ENCODE data around the gene GLT8D2.

Gene GLT8D2

GRCh38 chr12:104010606-104011169 lies 39.3 kb downstream of the GLT8D2 start:
- Histone ChIP-seq H3K9ac (ENCODE audit: low read length) (no peak overlapping the region), H3K27me3 (ENCODE audit: low read depth, low read length) (no peaks in the 10 kb centered on the region), H3K79me2 (ENCODE audit: low read length) (no peaks in the 10 kb centered on the region), H3K4me3 (ENCODE audit: low read length) (no peak overlapping the region), H3K4me1 (ENCODE audit: low read length) (no peaks in the 10 kb centered on the region), H3K9me3 (ENCODE audit: insufficient read depth, low read length) (no peaks in the 10 kb centered on the region), H4K20me1 (ENCODE audit: insufficient read depth, low read length) (no peaks in the 10 kb centered on the region), H2AFZ (ENCODE audit: low read depth, low read length) (no peak overlapping the region), H3K36me3 (replicated peaks; ENCODE audit: low read depth, low read length) (no peaks in the 10 kb centered on the region), H3K27ac (ENCODE audit: low read length) (no peak overlapping the region), H3K4me2 (ENCODE audit: low read length) (no peak overlapping the region)
- TF ChIP-seq EZH2phosphoT487 (IDR thresholded peaks at IDR 0.05; ENCODE audit: low read depth) (no peak), CTCF (IDR thresholded peaks at IDR 0.05; ENCODE audit: low read depth, low read length) (no peak)

DNA sequence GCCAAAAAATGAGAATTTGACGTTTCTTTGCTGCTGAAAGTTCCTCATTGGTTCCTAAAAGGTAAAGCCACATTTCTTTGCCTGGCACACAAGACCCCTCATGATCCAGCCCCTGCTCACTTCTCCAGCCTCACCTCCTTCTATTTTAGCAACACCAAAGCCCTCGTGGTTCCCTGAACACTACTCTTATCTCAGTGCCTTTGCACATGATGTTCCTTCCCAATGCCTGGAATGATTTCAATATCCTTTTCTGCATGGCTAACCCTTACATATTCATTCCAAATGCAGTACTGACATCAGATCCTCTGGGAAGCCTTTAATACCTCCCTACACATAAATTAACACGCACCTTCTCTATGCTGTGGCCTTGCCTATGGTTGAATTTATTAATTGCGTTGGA lies 39.9 kb downstream of the GLT8D2 start:
- Histone ChIP-seq H3K9me3 (ENCODE audit: insufficient read depth, low read length) (no peaks in the 10 kb centered on the region), H3K4me1 (ENCODE audit: low read length) (no peaks in the 10 kb centered on the region), H3K9ac (ENCODE audit: low read length) (no peak overlapping the region), H3K27me3 (ENCODE audit: low read depth, low read length) (no peaks in the 10 kb centered on the region), H3K27ac (ENCODE audit: low read length) (no peak overlapping the region), H3K4me3 (ENCODE audit: low read length) (no peak overlapping the region), H3K4me2 (ENCODE audit: low read length) (no peak overlapping the region), H2AFZ (ENCODE audit: low read depth, low read length) (no peak overlapping the region), H4K20me1 (ENCODE audit: insufficient read depth, low read length) (no peaks in the 10 kb centered on the region), H3K36me3 (replicated peaks; ENCODE audit: low read depth, low read length) (no peaks in the 10 kb centered on the region), H3K79me2 (ENCODE audit: low read length) (no peaks in the 10 kb centered on the region)
- TF ChIP-seq EZH2phosphoT487 (IDR thresholded peaks at IDR 0.05; ENCODE audit: low read depth), result no peak
- no peak for TF ChIP-seq CTCF (IDR thresholded peaks at IDR 0.05; ENCODE audit: low read depth, low read length)

- Histone ChIP-seq H3K27ac (ENCODE audit: low read length) (no peak overlapping the region), H3K27me3 (ENCODE audit: low read depth, low read length) (peaks cover 7% of the 10 kb centered on the region; the same call in 1 of the 2 replicates), H3K4me3 (ENCODE audit: low read length) (no peak overlapping the region), H3K9me3 (ENCODE audit: insufficient read depth, low read length) (no peaks in the 10 kb centered on the region), H3K4me2 (ENCODE audit: low read length) (no peak overlapping the region), H4K20me1 (ENCODE audit: insufficient read depth, low read length) (no peaks in the 10 kb centered on the region), H3K79me2 (ENCODE audit: low read length) (no peaks in the 10 kb centered on the region), H3K9ac (ENCODE audit: low read length) (no peak overlapping the region), H3K4me1 (ENCODE audit: low read length) (no peaks in the 10 kb centered on the region), H3K36me3 (replicated peaks; ENCODE audit: low read depth, low read length) (no peaks in the 10 kb centered on the region), H2AFZ (ENCODE audit: low read depth, low read length) (no peak overlapping the region)
- no peak for TF ChIP-seq CTCF (IDR thresholded peaks at IDR 0.05; ENCODE audit: low read depth, low read length)
- TF ChIP-seq EZH2phosphoT487 (IDR thresholded peaks at IDR 0.05; ENCODE audit: low read depth), result no peak
Observed at GRCh38 chr12:104006929-104007328, 43.1 kb downstream of the GLT8D2 start.

DNA sequence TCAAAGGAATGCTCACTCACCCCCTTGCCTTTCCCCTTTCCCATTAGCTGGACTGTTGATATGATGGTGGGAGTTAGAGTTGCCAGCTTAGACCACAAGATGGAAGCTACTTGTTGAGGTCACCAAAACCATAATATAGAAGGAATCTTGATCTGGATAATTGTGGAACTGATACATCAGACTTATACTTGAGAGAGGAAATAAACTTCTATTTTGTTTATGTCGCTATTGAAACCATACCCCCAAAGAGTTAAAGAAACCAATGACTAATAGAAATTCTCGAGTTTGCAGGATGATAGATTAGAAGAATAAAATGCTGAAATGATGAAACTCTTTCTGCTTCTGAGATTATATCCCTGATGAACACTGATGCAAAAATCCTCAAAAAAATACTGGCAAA lies 46.4 kb downstream of the GLT8D2 start:
- TF ChIP-seq EZH2phosphoT487 (IDR thresholded peaks at IDR 0.05; ENCODE audit: low read depth) (no peak), CTCF (IDR thresholded peaks at IDR 0.05; ENCODE audit: low read depth, low read length) (no peak)
- H3K4me3 ChIP-seq (ENCODE audit: low read length), result no peak overlapping the region
- H3K27me3 ChIP-seq (ENCODE audit: low read depth, low read length), result peaks cover 15% of the 10 kb centered on the region
- no peak overlapping the region for H2AFZ ChIP-seq (ENCODE audit: low read depth, low read length)
- H3K4me1 ChIP-seq (ENCODE audit: low read length), result peaks cover 8% of the 10 kb centered on the region; the same call in 1 of the 2 replicates
- H3K9ac ChIP-seq (ENCODE audit: low read length), result no peak overlapping the region
- no peak overlapping the region for H3K27ac ChIP-seq (ENCODE audit: low read length)
- H4K20me1 ChIP-seq (ENCODE audit: insufficient read depth, low read length), result no peaks in the 10 kb centered on the region
- no peaks in the 10 kb centered on the region for H3K79me2 ChIP-seq (ENCODE audit: low read length)
- H3K4me2 ChIP-seq (ENCODE audit: low read length), result no peak overlapping the region
- H3K9me3 ChIP-seq (ENCODE audit: insufficient read depth, low read length), result no peaks in the 10 kb centered on the region
- H3K36me3 ChIP-seq (replicated peaks; ENCODE audit: low read depth, low read length), result no peaks in the 10 kb centered on the region
